Measurements from ENCODE around the gene APP. TPM values are rescaled to one million over a fixed set of nuclear protein-coding genes. Genes with fewer than 3 reads are reported as not detected.
"Not testable (repeated sequence)": the region's sequence is repeated elsewhere in the genome, so short reads cannot be mapped to it uniquely, and the experiment has no call there.

Gene APP
- total RNA-seq, 1 donor from 2014 or later: 334 TPM

DNA sequence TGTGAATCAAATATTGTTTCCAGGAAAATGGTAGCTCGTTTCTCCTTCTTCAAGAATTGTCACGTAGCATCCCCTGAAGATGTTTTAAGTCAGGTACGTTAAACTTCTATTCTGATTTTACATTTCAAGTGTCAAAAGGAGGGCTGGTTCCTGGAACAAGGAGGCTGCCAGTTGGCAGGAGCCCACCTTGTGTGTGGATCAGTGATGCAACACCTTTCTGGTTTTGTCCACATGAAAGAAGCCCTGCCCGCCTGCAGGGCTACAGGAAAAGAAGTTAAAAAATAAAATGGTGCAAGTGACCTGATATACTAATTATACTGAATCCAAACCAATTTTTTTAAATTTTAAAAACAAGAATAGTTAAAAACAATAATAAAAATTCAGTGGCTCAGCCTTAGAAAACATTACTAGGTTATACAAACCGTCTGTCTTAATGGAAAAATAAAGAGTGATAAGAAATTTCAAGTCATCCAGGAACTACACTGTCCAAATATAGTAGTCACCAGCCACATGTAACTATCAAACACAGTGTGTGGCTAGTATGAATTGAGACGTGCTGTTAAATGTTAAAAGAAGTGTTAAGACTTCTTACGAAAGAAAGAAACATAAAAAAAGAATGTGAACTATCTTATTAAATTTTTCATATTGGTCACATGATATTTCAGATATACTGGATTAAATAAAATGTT lies 123.1 kb downstream of the APP start:
- intact Hi-C loops (cut with DNase I): no loop called here
- no peak for DNase-seq (ENCODE audit: low spot score)

DNA sequence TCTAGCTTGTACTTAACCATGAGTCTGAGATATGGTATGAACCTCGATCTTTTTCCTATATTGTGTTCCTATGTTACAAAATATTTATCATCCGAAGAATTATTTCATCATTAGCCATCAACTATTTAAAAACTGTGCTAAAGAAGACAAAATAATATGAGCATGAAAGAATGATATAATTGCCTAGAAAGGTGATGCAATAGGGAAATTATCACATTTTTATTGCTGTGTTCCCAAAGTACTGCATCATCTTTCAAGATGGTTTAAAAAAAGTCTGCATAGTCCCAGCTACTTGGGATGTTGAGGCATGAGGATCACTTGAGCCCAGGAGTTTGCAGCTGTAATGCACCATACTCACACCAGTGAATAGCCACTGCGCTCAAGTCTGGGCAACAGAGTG lies 126.7 kb downstream of the APP start:
- intact Hi-C loops (cut with DNase I): no loop called here

DNA sequence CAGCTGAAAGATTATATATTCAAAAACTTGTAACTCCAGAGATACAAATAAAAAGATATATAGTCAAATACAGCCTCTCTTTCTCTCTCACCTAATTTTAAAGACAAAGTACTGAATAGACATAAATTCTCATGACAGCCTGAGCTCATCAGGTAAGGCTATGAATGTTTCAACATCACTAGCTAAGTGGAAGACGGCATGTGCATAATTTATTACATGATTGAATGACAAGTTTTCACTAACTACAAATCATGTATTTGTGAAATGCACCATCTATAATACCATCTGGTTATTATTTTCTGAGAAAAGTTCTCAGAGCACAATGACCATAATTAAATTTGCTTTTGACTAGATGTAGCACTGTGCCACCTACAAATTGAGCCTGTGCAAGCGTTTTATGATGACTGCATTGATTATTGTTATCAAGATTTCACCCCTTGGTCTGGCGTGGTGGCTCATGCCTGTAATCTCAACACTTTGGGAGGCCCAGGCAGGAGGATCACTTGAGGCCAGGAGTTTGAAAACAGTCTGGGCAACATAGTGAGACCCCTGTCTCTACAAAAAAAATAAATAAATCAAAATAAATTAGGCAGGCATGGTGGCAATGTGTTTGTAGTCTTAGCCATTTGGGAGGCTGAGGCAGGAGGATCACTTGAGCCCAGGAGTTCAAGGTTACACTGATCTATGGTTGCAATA lies 128.2 kb downstream of the APP start:
- DNase-seq (ENCODE audit: low spot score): no peak
- intact Hi-C loops (cut with DNase I): no loop called here

More for the DNA sequence above, 126.7 kb downstream of the APP start:
- no peak for DNase-seq (ENCODE audit: low spot score)

DNA sequence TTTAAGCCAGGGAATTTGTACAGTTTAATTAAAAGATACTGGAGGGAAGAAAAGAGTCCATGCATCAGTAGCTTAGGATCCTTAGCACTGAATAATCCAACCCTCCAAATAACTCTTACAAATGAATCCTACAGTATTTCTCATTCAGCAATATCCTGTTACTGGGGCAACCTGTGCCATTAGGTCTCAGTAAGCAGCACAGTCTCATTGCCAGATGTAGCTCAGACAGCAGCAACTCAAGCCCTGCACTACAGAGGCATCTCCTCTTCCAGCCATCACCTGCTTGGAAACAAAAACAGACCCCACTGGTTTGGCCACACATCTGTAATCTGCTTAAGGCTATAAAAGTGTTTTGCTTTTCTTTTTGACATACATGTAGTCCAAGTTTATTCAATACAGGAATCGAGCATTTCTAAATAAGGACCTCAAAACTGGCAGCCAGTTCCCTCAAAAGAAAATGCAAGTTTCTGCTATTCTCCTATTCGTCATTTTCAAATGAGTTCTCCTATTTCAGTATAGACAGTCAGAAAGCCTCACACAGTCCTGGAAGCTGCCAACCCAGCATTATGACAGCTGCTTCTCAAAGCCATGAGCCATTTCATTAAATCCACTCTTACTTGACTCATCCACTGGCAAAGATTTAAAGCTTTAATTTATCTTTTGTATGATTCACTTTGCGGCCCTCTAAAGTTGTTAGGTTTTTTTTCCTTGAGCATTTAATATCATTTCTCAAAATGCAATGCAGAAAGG lies 129.0 kb downstream of the APP start:
- DNase-seq (ENCODE audit: low spot score): no peak
- intact Hi-C loops (cut with DNase I): no loop called here

DNA sequence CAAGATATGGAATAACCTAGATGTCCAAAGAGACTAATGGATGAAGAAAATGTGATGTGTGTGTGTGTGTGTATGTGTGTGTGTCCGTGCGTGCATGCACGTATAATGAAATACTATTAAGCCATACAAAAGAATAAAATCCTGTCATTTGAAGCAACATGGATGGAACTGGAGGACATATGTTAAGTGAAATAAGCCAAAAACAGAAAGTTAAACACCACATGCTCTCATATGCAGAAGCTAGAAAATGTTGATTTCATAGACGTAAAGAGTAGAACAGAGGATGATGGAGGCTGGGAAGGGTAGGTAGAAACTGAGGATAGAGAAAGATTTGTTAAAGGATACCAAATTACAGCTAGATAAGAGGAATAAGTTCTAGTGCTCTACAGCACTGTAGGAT lies 133.7 kb downstream of the APP start:
- DNase-seq (ENCODE audit: low spot score): no peak
- intact Hi-C loops (cut with DNase I): no loop called here

DNA sequence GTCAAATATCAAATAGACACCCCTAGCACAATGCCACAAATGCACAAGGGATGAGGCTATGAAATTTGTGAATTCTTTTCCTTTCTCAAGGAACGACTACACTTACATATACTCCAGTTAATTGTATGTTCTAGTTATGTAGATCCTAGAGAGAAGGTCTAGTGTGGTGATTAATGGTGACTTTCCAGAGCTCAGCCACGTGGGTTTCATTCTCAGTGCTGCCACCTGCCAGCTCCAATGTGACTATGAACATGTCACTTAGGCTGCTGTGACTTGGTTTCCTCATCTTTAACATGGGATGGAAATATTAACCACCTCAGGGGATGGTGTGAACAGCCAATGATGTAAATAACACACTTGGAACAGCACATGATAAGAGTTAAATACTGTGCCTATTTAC lies 138.3 kb downstream of the APP start:
- intact Hi-C loops (cut with DNase I): no loop called here
- DNase-seq (ENCODE audit: low spot score): no peak

DNA sequence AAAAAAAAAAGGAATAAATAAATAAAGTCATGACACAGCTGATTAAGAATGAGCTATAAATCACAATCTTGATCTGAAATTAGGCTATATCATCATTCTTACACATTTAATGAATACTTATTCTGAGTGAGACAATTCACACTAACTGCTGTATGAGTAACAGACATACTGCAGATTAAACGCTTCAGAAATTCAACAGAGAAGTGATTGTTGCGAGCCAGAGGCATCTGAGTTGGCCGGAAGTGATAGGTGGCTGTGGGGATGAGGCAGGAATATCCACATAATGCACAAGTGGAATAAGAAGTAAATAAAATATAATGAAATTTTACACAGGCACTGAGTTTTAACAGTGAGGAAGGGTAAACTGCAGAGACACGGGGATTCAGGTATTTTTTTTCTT lies 142.4 kb downstream of the APP start:
- DNase-seq (ENCODE audit: low spot score): no peak
- intact Hi-C loops (cut with DNase I): no loop called here

DNA sequence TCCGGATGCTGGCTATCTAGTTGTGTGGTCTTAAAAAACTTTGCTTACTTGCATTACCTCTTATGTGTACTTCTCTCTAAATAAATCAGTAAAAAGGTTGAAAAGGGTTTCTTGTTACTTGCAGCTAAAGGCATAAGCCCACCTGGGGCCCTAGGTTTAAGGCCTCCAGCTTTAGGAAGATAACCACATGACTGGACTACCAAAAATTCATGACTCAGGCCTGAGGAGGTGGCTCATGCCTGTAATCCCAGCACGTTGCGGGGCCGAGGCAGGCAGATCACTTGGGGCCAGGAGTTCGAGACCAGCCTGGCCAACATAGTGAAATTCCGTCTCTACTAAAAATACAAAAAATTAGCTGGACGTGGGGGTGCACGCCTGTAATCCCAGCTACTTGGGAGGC lies 142.9 kb downstream of the APP start:
- intact Hi-C loops (cut with DNase I): no loop called here
- DNase-seq (ENCODE audit: low spot score): no peak

DNA sequence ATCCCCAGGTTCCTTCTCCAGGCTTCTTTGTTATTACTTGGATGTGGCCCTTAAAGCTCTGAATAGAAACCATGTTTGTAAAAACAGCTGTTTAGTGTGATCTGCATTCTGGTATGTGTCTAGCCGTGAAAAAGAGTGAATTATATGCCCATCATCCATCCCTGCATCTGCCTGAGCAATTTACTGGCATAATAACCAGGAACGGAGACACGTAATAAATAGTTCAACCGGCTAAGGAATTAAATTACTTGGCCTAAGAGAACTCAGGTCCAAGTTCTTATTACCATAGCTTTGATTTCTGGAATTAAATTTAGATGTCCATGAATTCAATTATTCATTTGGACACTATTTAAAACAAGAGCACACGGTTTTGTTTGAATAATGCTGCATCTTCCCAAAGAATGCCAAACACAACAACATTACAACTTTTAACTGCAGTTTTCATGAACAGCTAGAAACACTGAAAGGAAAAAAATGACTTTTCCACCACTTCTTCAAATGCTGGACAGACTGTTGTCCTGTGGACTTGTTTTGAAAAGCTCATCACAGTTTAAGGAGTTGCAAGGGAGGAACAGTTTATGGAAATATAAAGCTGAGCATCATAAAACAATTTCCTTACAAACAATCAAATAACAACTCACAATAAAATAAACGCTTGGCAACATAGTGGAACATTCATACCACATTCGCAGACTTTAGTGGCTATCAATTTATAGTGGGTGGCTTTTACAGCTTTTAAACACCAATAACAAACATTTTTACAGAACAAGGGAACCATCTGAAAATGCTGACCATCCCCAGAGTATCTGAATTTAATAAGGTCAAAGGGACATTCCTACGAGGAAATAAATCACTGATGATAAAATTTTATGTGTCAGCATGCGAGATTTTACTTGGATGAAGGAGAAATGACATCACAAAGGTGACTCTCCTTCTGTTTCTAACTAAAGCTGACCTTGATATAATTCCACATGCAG lies 144.7 kb downstream of the APP start:
- no peak for DNase-seq (ENCODE audit: low spot score)
- intact Hi-C loops (cut with DNase I): no loop called here

DNA sequence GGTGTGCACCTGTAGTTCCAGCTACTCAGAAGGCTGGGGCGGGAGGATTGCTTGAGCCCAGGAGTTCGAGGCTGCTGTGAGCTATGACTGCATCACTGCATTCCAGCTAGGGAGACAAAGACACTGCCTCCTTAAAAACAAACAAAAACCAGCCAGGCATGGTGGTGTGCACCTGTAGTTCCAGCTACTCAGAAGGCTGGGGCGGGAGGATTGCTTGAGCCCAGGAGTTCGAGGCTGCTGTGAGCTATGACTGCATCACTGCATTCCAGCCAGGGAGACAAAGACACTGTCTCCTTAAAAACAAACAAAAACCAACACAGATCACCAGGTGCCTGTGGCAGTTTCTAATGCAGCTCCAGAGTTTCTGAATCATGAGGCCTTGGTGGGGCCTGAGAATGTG lies 147.2 kb downstream of the APP start:
- intact Hi-C loops (cut with DNase I); DNase-seq (ENCODE audit: low spot score): not testable (repeated sequence)

DNA sequence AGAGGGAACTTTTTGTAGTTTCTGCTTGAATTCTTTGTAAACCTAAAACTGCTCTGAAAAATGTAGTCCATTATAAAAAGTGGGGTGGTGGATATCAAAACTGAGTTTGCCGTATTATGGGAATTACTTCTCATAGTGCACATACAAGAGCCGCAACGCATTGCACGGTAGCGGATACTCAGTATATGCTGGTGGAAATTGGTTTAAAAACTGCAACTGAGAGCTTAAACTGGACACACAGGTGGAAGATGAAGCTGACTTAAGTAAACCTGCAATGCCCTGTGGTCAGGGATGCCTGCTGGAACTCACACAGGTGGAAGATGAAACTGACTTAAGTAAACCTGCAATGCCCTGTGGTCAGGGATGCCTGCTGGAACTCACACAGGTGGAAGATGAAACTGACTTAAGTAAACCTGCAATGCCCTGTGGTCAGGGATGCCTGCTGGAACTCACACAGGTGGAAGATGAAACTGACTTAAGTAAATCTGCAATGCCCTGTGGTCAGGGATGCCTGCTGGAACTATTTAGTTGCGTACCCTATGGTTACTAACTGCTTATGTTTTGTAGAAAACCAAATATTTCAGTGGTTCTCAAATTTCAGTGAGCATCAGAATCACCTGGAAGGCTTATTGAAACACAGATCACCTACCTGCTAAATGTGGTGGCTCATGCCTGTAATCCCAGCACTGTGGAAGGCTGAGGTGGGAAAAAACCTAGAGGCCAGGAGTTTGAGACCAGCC lies 147.8 kb downstream of the APP start:
- DNase-seq (ENCODE audit: low spot score): not testable (repeated sequence)

DNA sequence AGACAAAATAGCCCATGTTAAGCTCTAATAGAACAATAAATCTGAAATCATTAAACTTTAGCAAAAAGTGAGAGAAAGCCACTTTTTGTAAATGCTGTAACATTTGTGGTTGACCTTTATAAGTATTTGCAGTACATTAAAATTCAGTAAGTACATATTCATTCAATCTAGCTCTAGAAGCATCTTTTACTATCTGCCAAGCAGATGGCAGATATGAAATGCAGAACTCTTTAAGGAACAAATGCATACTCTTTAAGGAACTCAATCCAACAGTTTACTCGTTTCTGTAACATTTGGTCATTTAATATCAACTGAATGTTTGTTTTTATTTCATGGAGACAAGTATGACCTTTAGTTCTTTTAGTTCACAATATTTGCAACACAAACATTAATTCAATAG lies 150.1 kb downstream of the APP start:
- no peak for DNase-seq (ENCODE audit: low spot score)
- intact Hi-C loops (cut with DNase I): no loop called here

More for the DNA sequence above, 147.8 kb downstream of the APP start:
- intact Hi-C loops (cut with DNase I): not testable (repeated sequence)

DNA sequence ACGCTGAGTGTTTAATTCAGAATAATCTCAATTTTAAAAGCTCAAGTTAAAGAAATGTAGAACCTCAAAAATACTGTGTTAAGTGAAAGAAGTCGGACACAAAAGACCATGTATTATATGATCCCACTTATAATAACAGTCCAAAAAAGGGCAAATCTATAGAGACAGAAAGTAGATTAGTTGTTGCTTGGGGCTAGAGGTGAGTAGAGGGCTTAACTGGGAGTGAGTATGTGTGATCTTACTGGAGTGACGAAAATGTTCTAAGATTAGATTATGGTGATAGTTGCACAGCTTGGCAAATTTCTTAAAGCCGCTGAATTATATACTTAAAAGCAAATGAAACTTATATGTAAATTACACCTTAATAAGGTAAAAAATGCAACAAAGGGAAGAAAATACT lies 150.5 kb downstream of the APP start:
- intact Hi-C loops (cut with DNase I): no loop called here
- no peak for DNase-seq (ENCODE audit: low spot score)

DNA sequence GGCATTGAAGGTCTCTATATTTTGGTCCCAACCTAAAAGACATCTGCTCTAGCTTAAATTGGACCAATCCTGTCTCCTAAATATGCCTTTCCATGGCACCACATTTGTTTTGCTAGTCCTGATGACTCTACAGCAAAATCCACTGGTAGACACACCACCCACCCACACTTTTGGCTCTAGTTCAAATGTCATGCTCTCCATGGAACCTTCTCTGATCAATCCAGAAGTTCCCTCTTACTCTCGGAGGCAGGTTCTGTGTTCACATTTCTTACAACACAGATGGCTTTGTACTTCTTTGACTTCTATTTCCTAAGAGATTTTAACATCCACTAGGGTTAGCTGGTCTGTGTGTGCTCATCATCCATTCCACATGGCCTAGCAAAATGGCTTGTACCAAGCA lies 151.3 kb downstream of the APP start:
- intact Hi-C loops (cut with DNase I): no loop called here
- no peak for DNase-seq (ENCODE audit: low spot score)

DNA sequence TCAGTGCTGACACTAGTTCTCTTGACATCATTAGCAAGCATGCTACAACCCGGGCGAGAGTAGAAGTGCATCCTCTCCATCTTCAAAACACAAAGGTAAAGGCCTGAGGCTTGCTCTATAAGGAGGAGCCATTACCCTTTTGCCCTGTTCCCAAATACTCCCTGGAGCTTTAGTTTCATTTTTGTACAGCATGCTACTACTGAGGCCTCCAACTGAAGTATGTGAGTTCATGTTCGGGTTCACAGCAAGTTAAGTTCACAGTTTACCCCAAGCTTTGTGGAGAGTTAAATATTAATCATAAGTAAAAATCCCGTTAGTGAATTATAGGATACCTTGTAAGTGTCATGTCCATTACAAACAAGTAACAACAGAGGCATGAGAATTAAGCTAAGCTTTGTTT lies 156.6 kb downstream of the APP start:
- intact Hi-C loops (cut with DNase I): no loop called here
- no peak for DNase-seq (ENCODE audit: low spot score)

DNA sequence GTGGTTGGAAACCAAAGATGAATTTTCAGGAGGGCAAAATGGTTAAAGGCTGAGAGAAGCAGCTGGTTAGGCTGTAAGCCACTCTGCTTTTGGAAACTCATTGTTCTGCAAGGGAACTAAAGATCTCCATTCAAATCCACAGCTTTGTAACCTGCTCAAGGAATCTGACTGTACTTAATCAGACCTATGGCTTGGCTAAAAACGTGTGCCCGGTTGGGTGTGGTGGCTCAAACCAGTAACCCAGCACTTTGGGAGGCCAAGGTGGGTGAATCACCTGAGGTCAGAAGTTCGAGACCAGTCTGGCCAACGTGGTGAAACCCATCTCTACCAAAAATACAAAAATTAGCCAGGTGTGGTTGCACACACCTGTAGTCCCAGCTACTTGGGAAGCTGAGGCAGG lies 158.1 kb downstream of the APP start:
- intact Hi-C loops (cut with DNase I); DNase-seq (ENCODE audit: low spot score): not testable (repeated sequence)

DNA sequence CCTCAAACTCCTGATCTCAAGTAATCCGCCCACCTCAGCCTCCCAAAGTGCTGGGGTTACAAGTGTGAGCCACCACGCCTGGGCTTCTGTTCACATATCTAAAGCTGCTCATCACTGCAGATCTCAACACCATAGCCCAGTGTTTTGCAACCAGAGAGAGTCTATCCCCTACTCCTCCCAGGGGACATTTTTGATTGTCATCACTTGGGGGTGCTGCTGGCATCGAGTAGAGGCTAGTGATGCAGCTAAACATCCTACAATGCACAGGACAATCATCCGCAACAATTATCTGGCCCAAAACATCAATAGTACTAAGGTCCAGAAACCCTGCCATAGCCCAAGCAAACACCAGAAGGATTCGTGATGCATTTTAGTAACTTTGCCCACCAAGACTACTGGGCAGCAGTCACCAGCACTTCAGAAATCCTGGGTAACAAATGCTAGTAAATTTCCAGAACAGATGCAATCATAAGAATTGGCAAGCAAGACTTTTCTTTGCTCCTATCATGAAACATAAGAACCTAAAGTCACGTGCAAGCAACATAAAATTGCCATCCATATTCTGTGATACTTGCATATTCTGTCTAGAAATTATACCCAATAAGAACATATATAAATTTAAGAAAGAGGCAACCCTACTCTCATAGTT lies 159.2 kb downstream of the APP start:
- intact Hi-C loops (cut with DNase I): no loop called here
- DNase-seq (ENCODE audit: low spot score): no peak

DNA sequence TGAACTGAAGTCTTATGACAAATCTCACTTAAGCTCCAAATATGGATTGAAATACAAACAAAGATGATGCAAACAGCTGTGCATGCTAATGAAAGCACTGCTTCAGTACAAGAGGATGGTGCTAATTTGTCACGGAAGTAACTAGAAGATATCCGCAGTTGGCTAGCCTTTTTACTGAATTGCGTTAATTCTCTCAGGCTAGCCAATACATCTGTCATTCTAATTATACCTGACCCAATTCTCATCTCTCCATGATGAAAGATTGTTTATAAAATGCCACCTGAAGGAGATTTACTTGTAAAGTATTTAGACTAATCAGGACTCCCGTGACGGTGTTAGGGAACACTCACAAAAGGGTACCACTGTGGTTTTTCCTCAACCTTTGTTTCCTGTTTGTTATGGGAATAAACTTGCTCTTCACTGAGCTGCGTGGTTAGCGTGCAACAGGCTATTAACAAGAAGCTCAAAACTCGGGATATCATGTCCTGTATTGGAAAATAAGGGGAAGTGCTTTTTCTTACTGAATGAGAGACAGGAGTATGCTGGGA lies 162.5 kb downstream of the APP start:
- DNase-seq (ENCODE audit: low spot score): no peak
- intact Hi-C loops (cut with DNase I): no loop called here
